Measurements from ENCODE around the gene XRCC4.

- TF ChIP-seq GATA3 (IDR thresholded peaks at IDR 0.05; ENCODE audit: low read depth, low read length) (no peak), GATA2 (IDR thresholded peaks at IDR 0.05; ENCODE audit: low read depth, low read length) (no peak)
Measured at GRCh38 chr5:83038924-83039323, 38.4 kb upstream of the XRCC4 start.
